ENCODE measurements around the gene OXTR. TPM values are rescaled to one million over a fixed set of nuclear protein-coding genes. Genes with fewer than 3 reads are reported as not detected.

The OXTR gene
- total RNA-seq, 1 experiment from 2014 or later, result 0.50 TPM

DNA sequence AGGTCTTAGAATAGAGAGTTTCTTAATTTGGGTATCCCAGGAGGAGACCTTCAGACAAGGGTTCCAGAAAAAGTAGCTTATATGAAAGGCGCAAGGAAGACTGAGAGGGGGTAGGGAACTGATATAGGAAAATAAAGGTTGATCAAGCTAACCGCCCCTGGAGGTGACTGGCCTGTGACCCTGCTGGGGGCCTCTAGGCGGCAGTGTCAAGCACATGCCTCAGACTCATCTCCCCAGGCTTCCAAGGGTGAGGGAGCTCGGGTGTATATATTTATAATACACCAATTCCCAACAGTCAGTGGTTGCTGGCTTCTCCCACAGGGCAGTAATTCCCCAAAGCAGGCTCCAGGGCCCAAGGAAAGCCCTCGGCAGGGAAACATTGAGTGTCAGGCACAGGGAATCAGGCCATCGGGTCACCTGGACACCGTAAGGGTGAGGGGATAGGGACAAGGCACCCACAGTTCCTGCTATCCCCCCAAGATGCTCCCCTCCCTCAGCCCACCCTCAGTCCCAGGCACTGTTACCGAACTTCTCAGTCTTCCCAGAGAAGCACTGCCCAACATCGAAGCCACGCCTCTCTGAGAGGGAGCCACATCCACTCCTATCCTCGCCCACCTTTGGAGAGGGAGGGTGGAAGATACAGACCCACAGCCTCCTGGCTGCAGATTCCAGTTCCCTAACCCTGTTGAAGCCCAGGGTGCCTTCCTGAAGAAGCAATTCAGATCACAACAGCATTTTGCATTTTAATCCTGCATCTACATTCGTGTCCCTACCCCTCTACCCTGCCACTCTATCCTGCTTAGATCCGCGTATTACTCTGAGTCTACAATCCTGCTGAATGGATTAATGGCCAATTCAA lies 55.3 kb downstream of the OXTR start:
- no peak for DNase-seq (ENCODE audit: extremely low read depth, low read depth)

DNA sequence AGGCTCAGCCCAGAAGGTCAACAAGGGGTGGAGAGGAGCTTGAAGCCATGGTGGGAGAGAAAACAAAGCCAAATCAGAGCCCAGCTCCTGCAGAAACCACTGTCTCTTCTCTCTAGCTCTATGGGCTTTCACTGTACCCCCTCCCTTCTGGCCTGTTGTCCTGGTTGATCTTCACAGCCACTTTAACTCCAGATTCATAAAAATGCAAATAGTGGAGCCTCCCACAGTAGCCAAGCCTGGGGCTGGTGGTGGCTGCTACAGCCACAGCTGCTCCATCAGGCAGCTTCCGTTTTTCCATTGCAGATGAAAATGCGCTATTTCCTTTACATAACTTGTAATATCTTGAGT lies 56.5 kb downstream of the OXTR start:
- DNase-seq (ENCODE audit: extremely low read depth, low read depth), result no peak

DNA sequence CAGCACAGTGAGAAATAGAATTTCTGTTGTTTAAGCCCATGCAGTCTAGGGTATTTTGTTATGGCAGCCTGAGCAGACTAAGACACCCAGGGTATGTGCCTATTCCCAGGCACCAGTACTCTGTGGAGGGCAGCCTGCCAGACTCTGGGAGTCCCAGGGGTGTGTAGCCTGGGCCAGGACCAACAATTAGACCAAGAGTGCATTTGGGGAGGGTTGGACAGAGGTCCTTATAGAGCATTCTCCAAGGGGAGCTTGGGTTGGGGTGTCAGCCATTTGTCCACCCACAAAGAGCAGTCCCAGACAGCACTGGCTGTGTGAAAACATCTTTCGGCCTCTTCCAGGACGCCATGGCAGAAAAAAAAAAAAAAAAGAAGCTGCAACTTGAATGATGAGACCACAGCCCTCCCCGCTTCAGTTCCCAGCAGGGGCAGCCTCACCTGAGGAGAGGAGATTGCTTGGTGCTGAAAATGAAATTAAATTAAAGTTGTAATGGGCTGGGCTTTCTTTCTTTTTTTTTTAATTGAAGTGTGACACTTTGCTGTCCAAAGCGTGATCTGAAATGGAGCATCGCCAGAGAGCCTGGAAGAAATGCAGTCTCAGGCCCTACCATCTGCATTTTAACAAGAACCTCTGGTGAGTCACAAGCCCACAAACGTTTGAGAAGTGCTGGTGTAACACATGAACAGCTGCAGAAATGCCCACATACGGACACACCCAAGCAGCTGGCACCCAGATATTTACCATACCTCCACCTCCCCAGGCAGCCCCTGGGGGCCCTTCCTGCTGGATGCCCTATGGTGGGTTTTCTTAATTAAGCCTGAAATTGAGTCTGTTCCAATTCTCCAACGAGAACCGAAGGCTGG lies 57.1 kb downstream of the OXTR start:
- DNase-seq (ENCODE audit: extremely low read depth, low read depth), result no peak

DNA sequence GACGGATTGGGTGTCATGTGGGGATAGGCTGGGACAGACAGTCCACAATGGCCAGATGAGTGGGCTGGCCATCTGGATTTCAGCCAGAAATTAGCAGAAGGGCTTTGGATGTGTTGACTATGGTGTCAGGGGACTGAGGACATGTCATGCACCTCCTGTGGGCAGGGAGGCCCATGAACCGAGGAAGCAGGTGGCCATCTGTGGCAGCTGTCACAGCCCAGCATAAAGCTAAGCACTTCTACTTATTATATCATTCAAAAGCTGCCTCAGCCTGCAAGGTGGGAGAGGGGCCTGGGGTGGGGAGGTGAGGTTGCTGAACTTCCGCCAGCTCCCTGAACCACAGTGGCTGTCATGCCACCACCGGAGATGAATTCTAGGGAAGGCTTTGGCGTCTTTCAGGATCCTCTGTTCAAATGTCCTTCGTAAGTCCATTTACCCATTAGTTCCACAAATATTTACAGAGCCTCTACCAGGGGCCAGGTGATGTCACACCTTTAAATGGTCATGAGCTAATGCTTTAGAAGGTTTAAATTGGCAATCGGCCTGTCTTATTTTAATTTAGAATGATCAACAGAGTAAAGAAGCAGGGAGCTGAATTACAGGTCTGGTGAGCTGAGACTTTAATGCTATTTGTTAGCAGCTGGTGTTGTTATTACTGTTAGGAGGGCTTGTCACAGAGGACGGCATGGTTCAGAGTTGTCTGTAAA lies 59.5 kb downstream of the OXTR start:
- no peak for DNase-seq (ENCODE audit: extremely low read depth, low read depth)

DNA sequence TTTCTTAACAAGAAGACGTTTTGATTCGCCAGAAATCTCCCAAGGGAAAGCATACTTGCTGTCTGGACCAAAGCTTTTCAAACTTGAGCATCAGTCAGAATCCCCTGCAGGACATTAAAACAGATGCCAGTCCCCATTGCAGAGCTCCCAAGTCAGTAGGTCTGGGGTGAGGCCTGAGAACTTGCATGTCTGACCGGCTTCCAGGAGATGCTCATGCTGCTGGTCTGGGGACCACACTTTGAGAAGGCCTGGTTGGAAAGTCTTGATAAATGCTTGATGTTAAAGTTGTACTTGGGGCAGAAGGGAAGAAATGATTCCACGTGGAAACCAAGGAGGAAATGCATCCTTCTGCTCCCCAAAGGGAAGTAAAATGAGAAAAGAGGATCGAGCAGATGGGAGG lies 60.1 kb downstream of the OXTR start:
- no peak for DNase-seq (ENCODE audit: extremely low read depth, low read depth)

DNA sequence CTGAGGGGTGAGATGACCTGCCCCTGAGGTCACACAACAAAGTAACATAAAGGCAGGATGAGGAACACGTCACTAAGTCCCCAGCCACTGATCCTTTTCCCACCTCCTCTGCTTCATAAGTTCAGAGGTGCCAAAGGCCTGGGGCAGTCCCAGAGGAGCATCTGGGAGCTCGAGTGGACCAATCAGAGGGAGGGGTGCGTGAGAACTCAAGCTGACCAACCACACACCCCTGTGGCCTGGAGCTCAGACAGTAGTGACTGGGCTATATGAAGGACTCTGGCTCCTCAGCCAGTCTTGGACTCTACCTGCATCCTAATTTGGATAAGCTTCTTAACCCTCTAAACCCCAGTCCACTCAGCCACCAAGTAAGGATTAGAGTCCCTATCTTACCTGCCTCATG lies 63.8 kb downstream of the OXTR start:
- no peak for DNase-seq (ENCODE audit: extremely low read depth, low read depth)

DNA sequence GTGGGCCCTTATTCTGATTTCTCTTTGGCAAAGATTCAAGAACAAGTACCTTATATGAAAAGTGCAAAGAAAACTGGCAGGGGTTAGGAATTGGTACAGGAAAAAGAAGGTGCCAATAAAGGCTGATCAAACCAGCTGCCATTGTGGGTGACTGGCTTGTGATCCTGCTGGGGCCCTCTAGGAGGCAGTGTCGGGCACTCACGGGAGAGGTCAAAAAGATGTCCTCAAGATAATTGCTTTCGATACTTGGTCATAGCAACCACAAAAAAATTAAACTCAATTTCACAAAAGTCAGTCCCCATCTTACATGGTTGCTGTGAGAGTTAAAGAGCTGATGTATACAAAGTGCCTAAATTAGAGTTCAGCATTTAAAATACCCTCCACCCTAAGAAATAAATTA lies 66.9 kb downstream of the OXTR start:
- no peak for DNase-seq (ENCODE audit: extremely low read depth, low read depth)

Other genes starting within 250 kb of the OXTR start
- 0.20 and 0.27 TPM in 2 replicates for gene SSUH2, start 124.8 kb downstream of the OXTR start, total RNA-seq (2014; rRNA removed; shearing (Covaris generic))
- not detected in 2 replicates for gene CAV3, start 35.8 kb downstream of the OXTR start, total RNA-seq (2014; rRNA removed; shearing (Covaris generic))
- 13.6 and 20.6 TPM in 2 replicates for gene RAD18, start 193.9 kb upstream of the OXTR start, total RNA-seq (2014; rRNA removed; shearing (Covaris generic))

Measured in NCI-H460 (cell line).